ENCODE measurements around the gene GPR3.
A peak's percentile ranks its signal among the peaks of the same experiment; 100 is the strongest.
"Not testable (repeated sequence)": the region's sequence is repeated elsewhere in the genome, so short reads cannot be mapped to it uniquely, and the experiment has no call there.

The GPR3 gene

GRCh38 chr1:27380224-27380623 is 12.2 kb upstream of the GPR3 start:
- Histone ChIP-seq H3K9me3 (ENCODE audit: control insufficient read depth in 1 of 2, low read length in 2 of 2) (no peaks in the 10 kb centered on the region), H3K9ac (ENCODE audit: low read depth in 1 of 2, low read length in 2 of 2) (no peak overlapping the region), H3K4me3 (ENCODE audit: low read depth in 1 of 2, low read length in 2 of 2) (no peak overlapping the region), H3K27ac (ENCODE audit: low read depth, low read length) (no peak overlapping the region), H3K36me3 (ENCODE audit: control insufficient read depth in 1 of 2, insufficient read depth in 2 of 2, low read length in 2 of 2) (no peaks in the 10 kb centered on the region), H3K27me3 (ENCODE audit: control insufficient read depth in 1 of 2, insufficient read depth in 2 of 2, low read length in 2 of 2) (peaks cover 0 to 8% of the 10 kb centered on the region in 2 donors), H3K4me1 (ENCODE audit: control insufficient read depth in 1 of 2, insufficient read depth in 2 of 2, low read length in 2 of 2) (no peaks in the 10 kb centered on the region)

- H3K36me3 ChIP-seq (ENCODE audit: control insufficient read depth in 1 of 2, insufficient read depth in 2 of 2, low read length in 2 of 2): no peaks in the 10 kb centered on the region
- H3K27ac ChIP-seq (ENCODE audit: low read depth, low read length): no peak overlapping the region
- H3K4me3 ChIP-seq (ENCODE audit: low read depth in 1 of 2, low read length in 2 of 2): no peak overlapping the region
- H3K9ac ChIP-seq (ENCODE audit: low read depth in 1 of 2, low read length in 2 of 2): no peak overlapping the region
- H3K27me3 ChIP-seq (ENCODE audit: control insufficient read depth in 1 of 2, insufficient read depth in 2 of 2, low read length in 2 of 2): peaks cover 0 to 8% of the 10 kb centered on the region in 2 donors
- no peaks in the 10 kb centered on the region for H3K9me3 ChIP-seq (ENCODE audit: control insufficient read depth in 1 of 2, low read length in 2 of 2)
- H3K4me1 ChIP-seq (ENCODE audit: control insufficient read depth in 1 of 2, insufficient read depth in 2 of 2, low read length in 2 of 2): no peaks in the 10 kb centered on the region
Measured at GRCh38 chr1:27380766-27381733, 11.4 kb upstream of the GPR3 start.

- Histone ChIP-seq H3K36me3 (ENCODE audit: control insufficient read depth in 1 of 2, insufficient read depth in 2 of 2, low read length in 2 of 2) (no peaks in the 10 kb centered on the region), H3K4me3 (ENCODE audit: low read depth in 1 of 2, low read length in 2 of 2) (no peak overlapping the region), H3K27me3 (ENCODE audit: control insufficient read depth in 1 of 2, insufficient read depth in 2 of 2, low read length in 2 of 2) (peaks cover 0 to 8% of the 10 kb centered on the region in 2 donors), H3K9me3 (ENCODE audit: control insufficient read depth in 1 of 2, low read length in 2 of 2) (no peaks in the 10 kb centered on the region), H3K9ac (ENCODE audit: low read depth in 1 of 2, low read length in 2 of 2) (no peak overlapping the region), H3K4me1 (ENCODE audit: control insufficient read depth in 1 of 2, insufficient read depth in 2 of 2, low read length in 2 of 2) (no peaks in the 10 kb centered on the region), H3K27ac (ENCODE audit: low read depth, low read length) (no peak overlapping the region)
Measured at GRCh38 chr1:27381969-27382762, 10.3 kb upstream of the GPR3 start.

GRCh38 chr1:27383039-27383605 is 9.3 kb upstream of the GPR3 start, which contains the start of gene CD164L2:
CD164L2 (minus strand) TSS chr1:27383333; CDS start chr1:27383239, 94 bp downstream.
- H3K27me3 ChIP-seq (ENCODE audit: control insufficient read depth in 1 of 2, insufficient read depth in 2 of 2, low read length in 2 of 2): peaks cover 0 to 8% of the 10 kb centered on the region in 2 donors
- no peak within 1 kb of the TSS for H3K27ac ChIP-seq (ENCODE audit: low read depth, low read length)
- no peaks in the 10 kb centered on the region for H3K36me3 ChIP-seq (ENCODE audit: control insufficient read depth in 1 of 2, insufficient read depth in 2 of 2, low read length in 2 of 2)
- H3K4me3 ChIP-seq (ENCODE audit: low read depth in 1 of 2, low read length in 2 of 2): no peak within 1 kb of the TSS
- H3K9me3 ChIP-seq (ENCODE audit: control insufficient read depth in 1 of 2, low read length in 2 of 2): no peaks in the 10 kb centered on the region
- no peak within 1 kb of the TSS for H3K9ac ChIP-seq (ENCODE audit: low read depth in 1 of 2, low read length in 2 of 2)
- H3K4me1 ChIP-seq (ENCODE audit: control insufficient read depth in 1 of 2, insufficient read depth in 2 of 2, low read length in 2 of 2): no peaks in the 10 kb centered on the region

- H3K36me3 ChIP-seq (ENCODE audit: control insufficient read depth in 1 of 2, insufficient read depth in 2 of 2, low read length in 2 of 2): no peaks in the 10 kb centered on the region
- H3K4me3 ChIP-seq (ENCODE audit: low read depth in 1 of 2, low read length in 2 of 2): no peak overlapping the region
- no peak overlapping the region for H3K9ac ChIP-seq (ENCODE audit: low read depth in 1 of 2, low read length in 2 of 2)
- H3K9me3 ChIP-seq (ENCODE audit: control insufficient read depth in 1 of 2, low read length in 2 of 2): no peaks in the 10 kb centered on the region
- H3K27ac ChIP-seq (ENCODE audit: low read depth, low read length): no peak overlapping the region
- peaks cover 0 to 8% of the 10 kb centered on the region in 2 donors for H3K27me3 ChIP-seq (ENCODE audit: control insufficient read depth in 1 of 2, insufficient read depth in 2 of 2, low read length in 2 of 2)
- H3K4me1 ChIP-seq (ENCODE audit: control insufficient read depth in 1 of 2, insufficient read depth in 2 of 2, low read length in 2 of 2): peaks cover 0 to 2% of the 10 kb centered on the region in 2 donors
Measured at GRCh38 chr1:27383661-27384060, 8.8 kb upstream of the GPR3 start.

- H3K4me1 ChIP-seq (ENCODE audit: control insufficient read depth in 1 of 2, insufficient read depth in 2 of 2, low read length in 2 of 2); H3K27ac ChIP-seq (ENCODE audit: low read depth, low read length); H3K27me3 ChIP-seq (ENCODE audit: control insufficient read depth in 1 of 2, insufficient read depth in 2 of 2, low read length in 2 of 2); H3K36me3 ChIP-seq (ENCODE audit: control insufficient read depth in 1 of 2, insufficient read depth in 2 of 2, low read length in 2 of 2); H3K4me3 ChIP-seq (ENCODE audit: low read depth in 1 of 2, low read length in 2 of 2); H3K9me3 ChIP-seq (ENCODE audit: control insufficient read depth in 1 of 2, low read length in 2 of 2); H3K9ac ChIP-seq (ENCODE audit: low read depth in 1 of 2, low read length in 2 of 2): not testable (repeated sequence)
Measured at GRCh38 chr1:27384797-27385196, 7.6 kb upstream of the GPR3 start.

- Histone ChIP-seq H3K9ac (ENCODE audit: low read depth in 1 of 2, low read length in 2 of 2) (no peak overlapping the region), H3K4me1 (ENCODE audit: control insufficient read depth in 1 of 2, insufficient read depth in 2 of 2, low read length in 2 of 2) (peaks cover 10 to 16% of the 10 kb centered on the region in 2 donors), H3K4me3 (ENCODE audit: low read depth in 1 of 2, low read length in 2 of 2) (no peak overlapping the region), H3K9me3 (ENCODE audit: control insufficient read depth in 1 of 2, low read length in 2 of 2) (no peaks in the 10 kb centered on the region), H3K27me3 (ENCODE audit: control insufficient read depth in 1 of 2, insufficient read depth in 2 of 2, low read length in 2 of 2) (no peaks in the 10 kb centered on the region), H3K36me3 (ENCODE audit: control insufficient read depth in 1 of 2, insufficient read depth in 2 of 2, low read length in 2 of 2) (no peaks in the 10 kb centered on the region), H3K27ac (ENCODE audit: low read depth, low read length) (no peak overlapping the region)
Measured at GRCh38 chr1:27388337-27389005, 4.0 kb upstream of the GPR3 start.

- Histone ChIP-seq H3K36me3 (ENCODE audit: control insufficient read depth in 1 of 2, insufficient read depth in 2 of 2, low read length in 2 of 2) (no peaks in the 10 kb centered on the region), H3K27ac (ENCODE audit: low read depth, low read length) (no peak overlapping the region), H3K4me1 (ENCODE audit: control insufficient read depth in 1 of 2, insufficient read depth in 2 of 2, low read length in 2 of 2) (peaks cover 10 to 16% of the 10 kb centered on the region in 2 donors), H3K9ac (ENCODE audit: low read depth in 1 of 2, low read length in 2 of 2) (peak overlapping the region; percentile 20 to 39), H3K27me3 (ENCODE audit: control insufficient read depth in 1 of 2, insufficient read depth in 2 of 2, low read length in 2 of 2) (no peaks in the 10 kb centered on the region), H3K9me3 (ENCODE audit: control insufficient read depth in 1 of 2, low read length in 2 of 2) (no peaks in the 10 kb centered on the region), H3K4me3 (ENCODE audit: low read depth in 1 of 2, low read length in 2 of 2) (peak overlapping the region; percentile 57 to 71)
Measured at GRCh38 chr1:27391511-27392095, 819 bp upstream of the GPR3 start.

GRCh38 chr1:27392778-27393635 is 585 bp downstream of the GPR3 start:
- peak overlapping the region; percentile 56 to 63 for H3K4me3 ChIP-seq (ENCODE audit: low read depth in 1 of 2, low read length in 2 of 2)
- no peaks in the 10 kb centered on the region for H3K9me3 ChIP-seq (ENCODE audit: control insufficient read depth in 1 of 2, low read length in 2 of 2)
- no peaks in the 10 kb centered on the region for H3K36me3 ChIP-seq (ENCODE audit: control insufficient read depth in 1 of 2, insufficient read depth in 2 of 2, low read length in 2 of 2)
- no peak overlapping the region for H3K27ac ChIP-seq (ENCODE audit: low read depth, low read length)
- H3K9ac ChIP-seq (ENCODE audit: low read depth in 1 of 2, low read length in 2 of 2): peak overlapping the region; percentile 18 to 33
- H3K4me1 ChIP-seq (ENCODE audit: control insufficient read depth in 1 of 2, insufficient read depth in 2 of 2, low read length in 2 of 2): peaks cover 10 to 16% of the 10 kb centered on the region in 2 donors
- no peaks in the 10 kb centered on the region for H3K27me3 ChIP-seq (ENCODE audit: control insufficient read depth in 1 of 2, insufficient read depth in 2 of 2, low read length in 2 of 2)

All from duodenal mucosa (tissue), 2 donors.